ENCODE measurements around the gene POU6F2.
"Not testable (repeated sequence)": the region's sequence is repeated elsewhere in the genome, so short reads cannot be mapped to it uniquely, and the experiment has no call there.

POU6F2 gene

DNA sequence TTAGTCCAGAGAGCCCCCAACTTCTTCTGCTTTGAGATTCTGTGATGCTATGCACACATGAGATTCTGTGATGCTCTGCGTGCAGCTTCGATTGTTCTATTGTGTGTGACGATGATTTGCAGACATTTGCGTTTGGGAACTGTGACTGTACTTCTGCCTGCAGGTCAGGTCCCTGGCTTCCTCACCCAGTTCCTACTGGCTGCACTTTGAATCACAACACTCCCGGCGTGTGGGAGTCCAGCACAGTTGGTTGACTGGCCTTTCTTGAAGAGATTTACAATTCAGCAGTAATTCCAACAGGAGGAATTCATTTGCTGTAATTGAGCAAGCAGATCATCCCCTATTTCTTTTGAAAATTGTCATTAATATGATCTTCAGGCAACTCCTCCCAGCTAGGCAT, 336.3 kb downstream of the POU6F2 start:
- no peak for DNase-seq

DNA sequence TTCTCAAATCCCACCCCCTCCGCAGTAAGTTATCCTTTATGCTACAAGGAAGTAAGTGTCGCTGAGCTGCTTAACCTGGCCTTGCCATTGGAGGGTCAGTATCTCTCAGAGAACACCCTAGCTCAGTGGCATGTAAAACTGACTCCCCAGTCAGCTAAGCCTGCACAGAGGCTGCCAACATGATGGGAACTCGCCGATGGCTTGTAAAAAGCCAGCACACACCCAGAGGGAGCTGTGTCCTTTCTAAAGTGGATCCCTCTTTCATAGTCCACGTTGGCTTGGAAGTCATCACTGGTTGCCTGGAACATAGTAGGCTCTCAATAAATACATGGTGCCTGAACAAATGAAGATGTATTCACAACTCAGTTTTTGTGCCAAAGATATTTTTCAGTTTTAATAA, 339.4 kb downstream of the POU6F2 start:
- DNase-seq = no peak

DNA sequence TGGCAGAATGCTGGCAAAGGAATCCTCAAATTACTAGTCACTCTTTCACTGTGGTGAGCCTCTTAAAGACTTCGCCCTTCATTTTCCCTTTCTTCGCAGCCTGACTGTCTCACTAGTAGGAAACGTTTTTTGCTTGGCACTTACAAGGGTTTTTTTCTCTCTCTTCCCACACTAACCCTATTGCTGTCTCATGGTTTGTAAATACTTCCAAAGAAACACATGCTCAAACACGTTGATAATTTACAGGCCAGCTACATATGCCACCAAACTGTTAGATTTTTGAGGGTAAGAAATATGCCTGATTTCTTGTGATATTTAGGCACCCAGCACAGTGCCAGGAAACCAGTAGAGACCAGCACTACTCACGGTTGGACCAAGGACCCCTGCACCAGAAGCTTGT, 340.2 kb downstream of the POU6F2 start:
- no peak for DNase-seq

DNA sequence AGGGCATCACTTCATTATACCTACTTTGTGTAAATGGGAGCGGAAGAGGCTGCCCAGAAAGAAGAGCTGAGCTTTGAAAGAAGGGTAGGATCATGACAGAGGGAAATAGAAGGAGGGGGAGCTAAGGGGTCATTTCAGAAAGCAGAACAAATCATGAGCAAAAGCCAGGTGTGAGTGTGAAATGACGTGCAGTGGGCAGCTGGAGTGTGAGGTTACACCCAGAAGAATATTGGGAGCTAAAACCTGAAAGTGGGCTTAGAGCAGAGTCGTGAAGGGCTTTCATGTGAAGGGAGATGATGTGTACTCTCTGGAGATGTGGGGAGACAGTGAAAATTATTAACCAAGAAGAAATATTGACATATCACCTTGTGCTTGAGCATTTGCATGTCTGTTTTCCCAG, 343.5 kb downstream of the POU6F2 start:
- no peak for DNase-seq

DNA sequence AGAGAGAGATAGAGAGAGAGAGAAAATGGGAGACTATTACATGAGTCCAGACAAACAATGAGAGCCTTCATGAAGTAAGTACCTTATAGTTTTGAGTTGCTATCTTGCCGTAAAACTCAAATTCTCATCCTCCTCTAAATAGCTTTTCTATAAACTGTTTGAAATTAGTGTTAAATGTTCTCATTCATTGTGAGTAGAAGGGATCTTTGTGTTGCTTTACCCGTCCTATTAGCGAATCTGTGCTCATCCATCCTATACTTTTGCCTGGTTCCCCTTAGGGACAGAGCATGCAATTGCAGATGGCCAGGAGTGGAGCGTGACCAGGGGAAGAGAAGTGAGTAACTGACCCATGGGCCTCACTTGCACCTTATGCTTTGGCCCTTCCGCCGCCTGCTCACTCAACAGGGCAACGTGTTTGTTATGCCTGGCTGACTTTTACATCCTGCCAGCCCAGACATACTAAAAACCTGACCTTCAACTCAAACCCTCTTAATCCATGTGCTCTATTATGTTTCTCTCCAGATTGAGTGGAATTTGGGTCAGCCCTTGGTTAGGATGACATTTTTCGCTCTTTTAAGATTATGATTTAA, 344.3 kb downstream of the POU6F2 start:
- no peak for DNase-seq

DNA sequence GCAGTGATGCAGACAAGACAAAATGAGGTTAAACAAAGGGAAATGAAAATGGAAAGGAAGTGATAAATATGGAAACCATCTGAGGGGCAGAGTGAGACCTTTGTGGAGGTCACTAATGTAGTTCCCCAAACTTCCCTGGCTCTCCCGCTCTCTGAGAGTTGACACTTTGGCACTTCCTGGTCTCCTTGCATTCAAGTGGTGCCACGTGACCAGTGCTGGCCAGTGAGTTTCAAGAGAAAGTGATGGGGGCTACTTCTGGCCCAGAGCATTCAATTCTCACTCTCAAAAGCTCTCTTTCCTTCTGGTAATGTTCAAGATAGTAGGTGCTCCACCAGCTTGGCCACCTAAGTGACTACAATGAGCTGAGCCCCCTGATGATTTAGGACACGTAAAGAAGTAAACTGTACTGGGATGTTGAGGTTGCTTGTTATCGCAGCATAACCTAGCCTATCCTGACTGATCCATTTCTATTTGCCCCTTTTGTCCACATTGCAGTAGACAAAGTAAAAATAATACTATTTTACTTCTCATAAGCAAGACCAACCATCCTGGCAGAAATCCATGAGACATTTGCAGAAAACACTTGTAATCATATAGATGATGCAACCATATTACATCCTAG, 346.5 kb downstream of the POU6F2 start:
- no peak for DNase-seq

DNA sequence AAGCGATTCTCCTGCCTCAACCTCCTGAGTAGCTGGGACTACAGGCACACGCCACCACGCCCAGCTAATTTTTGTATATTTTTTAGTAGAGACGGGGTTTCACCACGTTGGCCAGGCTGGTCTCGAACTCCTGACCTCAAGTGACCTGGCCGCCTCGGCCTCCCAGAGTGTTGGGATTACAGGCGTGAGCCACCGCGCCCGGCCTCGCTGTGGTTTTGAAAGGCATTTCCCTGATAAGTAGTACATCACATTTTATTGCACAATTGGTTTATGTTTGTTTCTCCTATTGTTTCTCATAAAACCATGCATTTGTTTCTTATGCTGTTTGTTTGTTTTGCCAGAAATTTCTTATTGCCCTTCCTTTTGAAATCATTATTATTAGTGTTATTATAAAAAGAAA, 353.9 kb downstream of the POU6F2 start:
- DNase-seq = not testable (repeated sequence)

DNA sequence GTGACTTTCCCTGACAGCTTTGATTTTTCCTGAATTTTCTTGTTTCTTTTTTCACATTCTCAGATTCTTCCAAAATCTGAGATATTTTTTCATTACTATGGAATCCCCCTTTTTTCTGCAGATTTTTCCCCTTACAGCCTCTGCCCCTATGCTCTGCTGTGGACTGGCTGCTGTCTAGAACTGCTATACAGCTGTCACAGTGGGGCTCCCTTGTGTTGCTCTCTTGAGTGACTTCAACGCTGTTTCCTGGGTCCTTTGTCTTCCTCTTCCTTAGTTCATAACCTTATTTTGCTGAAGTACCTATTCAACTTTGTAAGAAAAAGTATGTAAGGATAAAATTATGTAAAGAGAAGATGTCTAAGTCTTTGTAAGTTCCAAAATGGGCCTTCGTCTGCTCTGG, 354.4 kb downstream of the POU6F2 start:
- no peak for DNase-seq

DNA sequence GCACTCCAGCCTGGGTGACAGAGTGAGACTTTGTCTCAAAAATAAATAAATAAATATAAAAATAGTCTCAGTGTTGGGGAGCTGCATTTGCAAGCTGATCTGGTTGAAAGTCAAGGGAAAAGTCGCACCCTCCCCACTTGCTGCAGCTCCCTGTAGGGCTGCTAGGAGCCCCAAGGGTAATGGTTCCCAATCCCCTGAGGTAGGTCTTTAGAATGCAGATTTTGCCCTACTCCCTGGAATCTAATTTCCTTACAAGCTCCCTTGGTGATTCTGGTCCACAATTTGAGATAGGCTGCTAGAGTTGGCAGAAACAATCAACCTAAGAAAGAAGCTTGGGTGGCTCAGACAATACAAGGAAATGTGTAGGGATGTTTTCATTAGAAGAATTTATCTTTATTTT, 356.0 kb downstream of the POU6F2 start:
- DNase-seq = no peak

DNA sequence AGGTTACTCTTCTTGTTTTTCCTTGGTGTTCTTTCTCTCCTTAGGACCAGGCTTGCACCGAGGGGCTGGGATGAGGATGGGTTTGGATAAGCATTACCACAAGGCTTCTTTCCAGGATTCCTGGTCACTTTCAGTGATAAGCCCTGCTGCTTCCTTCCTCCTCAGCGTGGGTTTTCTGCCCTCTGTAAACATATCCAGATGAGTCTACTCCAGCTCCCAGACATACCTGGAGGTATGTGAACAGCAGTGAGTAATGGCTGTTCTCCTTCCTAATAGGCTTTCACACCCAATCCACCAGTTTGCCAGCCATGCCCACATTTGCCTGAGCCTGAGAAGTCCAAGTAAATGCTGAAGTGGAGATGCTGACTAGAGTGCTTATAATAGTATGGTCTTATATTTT, 358.7 kb downstream of the POU6F2 start:
- no peak for DNase-seq

DNA sequence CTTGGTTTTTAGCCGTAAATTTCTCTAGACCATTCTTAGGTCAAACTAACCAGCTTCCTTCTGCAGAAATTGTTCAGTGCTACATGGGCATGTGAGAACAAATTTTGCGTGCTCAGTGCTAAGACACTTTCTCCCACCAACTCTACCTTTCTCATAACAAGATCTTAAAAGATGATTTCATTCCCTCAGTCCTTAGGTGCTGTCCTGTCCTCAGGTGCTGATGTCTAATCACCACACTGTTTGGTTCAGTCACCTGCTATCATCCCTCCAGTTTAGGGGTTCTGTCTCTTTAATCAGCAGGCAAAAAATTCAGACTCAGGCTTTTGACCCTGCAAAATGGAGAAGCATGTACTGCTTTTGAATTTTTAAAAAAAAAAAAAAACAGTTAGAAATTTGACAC, 361.0 kb downstream of the POU6F2 start:
- DNase-seq = no peak

DNA sequence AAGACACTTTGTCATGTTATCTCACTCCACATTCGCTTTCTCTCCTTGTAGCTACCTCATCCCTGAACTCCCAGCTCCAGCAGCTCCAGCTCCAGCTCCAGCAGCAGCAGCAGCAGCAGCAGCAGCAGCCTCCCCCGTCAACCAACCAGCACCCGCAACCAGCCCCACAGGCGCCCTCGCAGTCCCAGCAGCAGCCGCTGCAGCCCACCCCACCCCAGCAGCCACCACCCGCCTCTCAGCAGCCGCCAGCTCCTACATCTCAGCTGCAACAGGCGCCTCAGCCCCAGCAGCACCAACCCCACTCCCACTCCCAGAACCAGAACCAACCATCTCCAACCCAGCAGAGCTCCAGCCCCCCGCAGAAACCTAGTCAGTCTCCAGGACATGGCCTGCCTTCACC, 361.9 kb downstream of the POU6F2 start:
- DNase-seq = no peak

DNA sequence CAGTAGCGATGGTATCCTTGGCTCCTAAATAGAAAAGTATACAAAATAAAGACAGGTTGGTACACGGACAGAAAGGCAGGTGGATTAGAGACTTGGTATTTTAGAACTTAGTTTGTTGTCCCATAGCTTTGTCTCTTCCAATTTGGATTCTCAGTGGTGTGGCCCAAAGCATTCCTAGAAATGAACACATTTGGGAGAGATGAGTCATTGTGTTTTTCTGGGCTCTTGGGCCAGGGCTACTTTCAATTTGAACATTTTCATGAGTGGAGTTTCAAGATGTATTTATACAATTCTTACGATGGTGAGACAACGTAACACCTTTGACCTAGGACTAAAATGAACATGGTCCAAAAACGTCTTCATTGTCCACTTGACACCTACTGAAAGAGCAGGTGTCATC, 363.4 kb downstream of the POU6F2 start:
- DNase-seq = no peak

DNA sequence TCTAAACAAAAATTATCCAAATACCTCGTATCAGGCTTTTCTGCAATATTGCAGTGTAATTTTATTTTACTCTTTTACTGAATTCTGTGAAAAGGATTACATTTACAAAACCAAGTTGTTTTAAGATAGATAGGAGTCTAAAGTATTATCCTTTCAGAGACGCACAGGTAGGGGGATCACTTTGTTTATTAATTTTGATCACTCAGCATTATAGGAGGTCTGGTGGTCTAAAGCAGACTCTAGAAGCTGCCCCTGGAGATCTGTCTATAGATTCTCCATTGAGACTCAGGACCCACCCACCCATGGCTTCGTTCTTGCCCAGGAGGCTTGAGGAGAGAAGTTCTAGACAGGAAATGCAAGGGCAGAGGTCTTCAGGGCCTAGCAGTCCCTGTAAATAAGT, 365.1 kb downstream of the POU6F2 start:
- no peak for DNase-seq

DNA sequence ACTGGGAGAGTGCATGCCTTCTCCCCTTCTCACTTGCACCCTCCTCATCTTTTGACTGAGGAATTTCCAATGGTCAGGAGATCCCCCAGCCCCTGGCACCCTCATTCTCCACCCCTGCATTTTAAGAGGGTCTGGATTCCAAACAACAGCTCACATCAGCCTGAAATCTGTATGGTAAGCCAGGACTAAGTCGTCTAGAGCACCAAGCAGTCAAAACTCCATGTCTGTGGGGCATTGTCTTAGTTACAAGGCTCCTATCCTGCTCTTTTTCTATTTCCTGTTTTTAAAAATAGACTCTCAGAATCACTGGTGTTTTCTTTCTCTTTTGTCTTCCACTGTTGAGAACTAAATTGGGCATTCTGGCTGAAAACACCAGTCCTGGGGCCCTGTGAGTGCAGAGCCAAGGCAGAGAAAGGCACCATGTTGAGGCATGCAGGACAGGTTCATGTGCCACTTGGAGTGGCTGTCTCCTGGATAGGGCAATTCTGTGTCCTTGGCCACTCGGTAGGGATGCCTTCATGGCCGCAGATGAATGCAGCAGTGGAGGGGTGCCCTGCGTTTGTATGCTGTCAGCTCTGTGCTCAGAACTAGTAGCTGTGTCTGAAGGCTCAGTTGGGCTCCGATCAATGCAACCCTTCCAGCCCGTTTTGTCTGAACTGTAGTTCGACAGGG, 371.9 kb downstream of the POU6F2 start:
- no peak for DNase-seq

DNA sequence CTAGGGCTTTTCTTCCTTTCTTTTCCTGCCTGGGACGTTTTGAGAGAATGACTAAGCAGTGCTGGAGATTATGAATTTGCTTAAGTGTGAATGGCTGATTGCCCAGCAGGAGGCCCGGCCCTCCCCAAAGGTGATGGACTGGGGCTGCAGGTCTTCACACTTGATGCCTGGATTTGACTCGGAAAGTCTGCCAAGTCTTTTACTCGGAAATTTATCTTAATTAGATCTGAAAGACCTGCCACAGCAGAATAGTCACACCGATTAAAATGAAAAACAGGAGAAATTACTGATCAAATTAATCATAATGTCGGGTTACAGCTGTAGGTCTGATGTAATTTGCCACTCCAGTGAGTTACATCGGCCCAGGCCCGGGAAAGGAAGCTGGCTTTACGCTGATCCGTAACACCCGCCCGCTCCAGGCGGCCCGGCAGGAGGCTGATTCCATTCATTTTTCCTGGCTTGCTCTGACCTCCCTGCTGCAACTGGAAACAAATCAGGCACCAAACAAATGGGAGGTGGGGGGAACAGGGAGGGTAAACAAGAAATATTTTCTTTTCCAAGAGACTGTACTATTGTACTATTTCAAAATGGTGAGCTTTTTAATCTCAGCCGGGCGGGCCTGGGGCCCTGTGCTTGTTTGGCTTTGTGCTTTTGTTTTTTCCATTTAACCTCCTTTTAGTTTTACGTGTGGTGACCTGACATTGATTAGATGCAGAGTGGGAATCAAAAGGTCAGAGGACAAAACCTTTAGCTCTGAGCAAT, 376.1 kb downstream of the POU6F2 start:
- no peak for DNase-seq

DNA sequence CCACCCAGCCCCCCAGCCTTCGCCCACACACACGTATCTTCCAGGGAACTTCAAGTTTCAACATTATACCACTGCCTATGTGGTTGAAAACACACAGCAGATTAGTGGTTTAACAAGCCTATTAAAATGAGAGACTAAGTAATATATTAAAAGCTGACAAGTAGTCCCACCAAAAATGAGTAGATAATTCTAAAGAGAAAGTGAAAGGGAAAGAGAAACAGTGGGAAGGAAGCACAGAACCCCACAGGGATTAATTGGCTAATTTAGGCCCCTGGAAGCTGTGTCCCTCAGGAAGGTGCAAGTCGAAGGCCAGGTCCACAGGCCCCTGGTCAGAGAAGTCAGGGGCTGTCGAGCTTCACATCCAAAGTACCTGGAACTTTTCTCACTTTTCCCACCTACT, 378.0 kb downstream of the POU6F2 start:
- DNase-seq = no peak

DNA sequence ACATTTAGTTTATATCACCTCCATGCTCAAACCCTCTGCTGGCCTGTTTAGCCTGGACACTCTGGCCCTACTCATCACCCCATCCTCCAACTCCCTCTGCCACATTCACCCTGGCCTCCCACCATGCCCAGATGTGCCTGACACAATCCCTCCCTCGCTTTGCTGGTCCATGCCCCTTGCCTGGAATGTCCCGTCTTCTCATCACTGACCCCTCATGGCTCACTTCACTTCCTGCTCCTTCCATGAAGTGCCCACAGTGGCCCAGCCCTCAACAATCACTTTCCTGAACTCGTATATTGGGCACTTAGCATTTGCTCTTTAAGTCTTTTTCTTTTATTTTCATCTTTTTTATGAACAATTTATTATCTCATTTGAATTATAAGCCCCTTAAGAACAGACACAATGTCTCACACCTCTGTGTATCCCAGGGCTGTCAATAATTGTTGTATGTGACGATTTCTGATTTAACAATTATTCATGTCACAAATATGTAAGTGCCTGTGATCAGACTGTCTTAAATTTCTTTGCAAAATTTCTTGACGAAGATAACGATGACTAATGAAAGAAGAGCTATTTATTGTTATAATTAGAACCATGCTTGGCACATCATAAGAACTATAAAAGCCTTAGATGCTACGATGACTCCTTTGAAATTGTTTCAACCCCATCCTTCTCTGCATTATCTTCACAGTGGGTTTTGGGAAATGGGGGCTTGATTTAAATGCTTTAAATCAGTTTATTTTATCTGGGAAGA, 378.6 kb downstream of the POU6F2 start:
- no peak for DNase-seq

DNA sequence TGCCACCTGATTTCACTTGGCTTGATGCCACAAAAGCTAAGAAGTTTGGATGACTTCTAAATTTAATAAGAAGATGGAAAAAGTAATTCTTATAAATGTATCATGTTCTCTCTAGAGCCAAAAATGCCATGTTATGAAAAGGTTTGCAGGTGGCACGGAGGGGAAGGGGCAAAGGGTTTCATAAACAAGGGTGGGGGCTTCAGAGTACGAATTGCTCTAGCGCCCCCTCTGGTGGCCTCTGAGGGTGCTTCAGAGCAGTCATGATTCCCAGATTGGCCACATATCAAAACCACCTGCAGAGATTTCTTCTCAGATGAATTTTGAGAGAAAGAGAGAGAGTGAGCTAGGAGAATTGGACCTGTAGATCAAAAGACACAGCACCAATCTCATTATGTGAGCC, 379.9 kb downstream of the POU6F2 start:
- no peak for DNase-seq

DNA sequence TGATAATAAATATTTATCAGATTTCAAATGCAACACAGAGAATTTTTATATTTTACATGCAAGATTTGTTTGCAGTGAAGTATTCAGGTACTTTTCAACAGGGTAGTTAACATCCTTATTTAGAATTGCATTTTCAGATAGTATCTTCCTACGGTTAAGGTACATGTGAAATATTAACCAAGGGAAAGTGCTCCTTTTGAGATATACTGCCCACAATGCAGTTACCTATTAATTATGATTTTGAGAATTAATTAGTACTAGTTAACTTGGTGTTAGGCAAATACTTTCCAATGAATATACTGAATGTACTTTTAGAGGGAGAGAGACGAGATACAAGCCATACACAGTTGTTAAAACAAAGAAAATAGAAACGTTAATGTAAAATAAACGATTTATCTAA, 382.3 kb downstream of the POU6F2 start:
- DNase-seq = no peak

DNA sequence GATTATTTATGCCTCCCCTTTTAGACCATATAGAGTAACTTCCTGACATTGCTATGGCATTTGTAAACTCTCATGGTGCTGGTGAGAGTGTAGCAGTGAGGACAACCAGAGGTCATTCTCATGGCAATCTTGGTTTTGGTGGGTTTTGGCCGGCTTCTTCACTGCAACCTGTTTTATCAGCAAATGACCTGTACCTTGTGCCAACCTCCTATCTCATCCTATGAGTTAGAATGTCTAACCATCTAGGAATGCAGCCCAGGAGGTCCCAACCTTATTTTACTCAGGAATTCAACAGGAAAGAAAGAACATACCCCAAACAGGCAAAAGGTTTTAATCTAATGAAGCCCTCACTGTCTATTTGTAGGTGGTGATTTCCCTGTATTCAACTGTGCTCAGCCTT, 383.1 kb downstream of the POU6F2 start:
- no peak for DNase-seq

DNA sequence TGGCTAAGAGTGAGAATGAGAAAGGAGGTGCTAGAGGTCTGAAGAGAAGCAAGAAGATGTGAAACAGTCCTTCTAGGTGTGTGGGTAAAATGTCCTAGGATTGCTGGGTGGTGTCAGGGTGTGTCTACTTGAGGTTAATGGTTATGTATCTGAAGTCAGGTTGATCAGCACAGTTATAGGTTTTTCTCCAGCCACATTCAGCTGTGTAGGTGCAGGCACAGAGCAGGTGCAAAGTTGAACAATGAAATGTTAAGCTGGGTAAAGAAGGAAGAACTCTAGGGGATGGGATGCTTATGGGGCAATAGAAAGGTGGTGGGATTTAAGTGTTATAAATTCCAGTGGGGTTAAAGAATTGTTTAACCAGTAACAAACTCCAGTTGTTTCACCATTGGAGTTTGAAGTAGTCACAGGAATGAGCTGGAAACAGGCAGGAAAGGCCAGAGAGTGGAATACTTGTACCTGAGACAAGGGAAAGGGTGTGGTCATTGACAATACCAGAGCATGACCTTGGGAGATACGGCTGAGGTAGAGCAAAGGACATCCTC, 388.1 kb downstream of the POU6F2 start:
- no peak for DNase-seq

DNA sequence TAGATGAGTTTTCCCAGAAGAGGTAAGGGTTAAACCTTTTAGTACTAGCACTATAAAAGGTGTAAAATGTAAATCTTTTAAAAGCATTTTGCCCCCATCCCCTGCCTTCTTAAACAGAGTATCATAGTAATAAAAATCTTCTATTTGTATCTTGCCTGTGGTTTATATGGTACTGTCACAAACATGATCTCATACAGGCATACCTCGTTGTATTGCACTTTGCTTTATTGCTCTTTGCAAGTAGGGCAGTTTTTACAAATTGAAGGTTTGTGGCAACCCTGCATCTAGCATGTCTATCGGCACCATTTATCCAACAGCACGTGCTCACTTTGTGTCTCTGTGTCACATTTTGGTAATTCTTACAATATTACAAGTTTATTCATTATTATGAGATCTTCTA, 389.7 kb downstream of the POU6F2 start:
- DNase-seq = no peak
